ENCODE results near the gene GIPC2.

The GIPC2 gene

DNA sequence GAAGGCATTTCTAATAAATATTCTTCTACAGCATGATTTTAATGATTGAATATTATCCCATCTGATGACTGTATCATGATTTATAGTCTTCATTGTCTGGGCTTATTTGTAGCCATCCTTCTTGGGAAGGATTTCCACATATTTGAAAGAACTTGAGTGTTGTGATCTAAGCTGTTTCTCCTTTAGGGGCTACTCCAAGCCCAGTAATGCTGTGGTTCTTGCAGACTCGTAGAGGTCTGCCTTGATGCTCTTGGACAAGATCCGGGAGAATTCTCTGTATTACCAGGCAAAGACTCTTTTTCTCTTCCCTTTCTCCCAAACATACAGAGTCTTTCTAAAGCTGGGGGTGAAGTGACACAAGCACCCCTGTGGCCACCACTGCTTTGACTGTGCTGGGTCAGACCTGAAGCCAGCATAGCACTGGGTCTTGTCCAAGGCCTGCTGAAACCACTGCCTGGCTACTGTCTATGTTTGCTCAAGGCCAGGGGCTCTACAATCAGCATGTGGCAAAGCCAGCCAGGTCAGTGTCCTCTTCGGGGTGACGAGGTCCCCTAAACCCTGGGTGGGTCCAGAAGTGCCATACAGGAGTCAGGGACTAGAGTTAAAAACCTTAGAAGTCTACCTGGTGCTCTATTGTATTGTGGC is 107.4 kb downstream of the GIPC2 start:
- no peak for DNase-seq

DNA sequence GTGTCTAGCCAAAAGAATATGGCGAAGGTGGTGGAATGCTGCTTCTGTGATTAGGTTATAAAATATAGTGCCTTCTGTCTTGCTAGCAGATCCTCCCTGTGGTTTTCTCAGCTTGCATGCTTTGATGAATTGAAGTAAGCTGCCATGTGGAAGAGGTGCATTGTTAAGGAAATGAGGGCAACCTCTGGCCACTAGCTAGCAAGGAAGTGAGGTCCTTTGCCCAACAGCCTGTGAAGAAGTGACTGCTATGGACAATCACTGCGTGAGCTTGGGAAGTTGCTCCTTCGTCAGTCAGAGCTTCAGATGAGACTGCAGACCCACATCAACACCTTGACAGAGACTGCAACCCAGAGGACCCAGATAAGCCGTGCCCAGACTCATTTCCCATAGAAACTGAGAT is 109.4 kb downstream of the GIPC2 start:
- DNase-seq = no peak

DNA sequence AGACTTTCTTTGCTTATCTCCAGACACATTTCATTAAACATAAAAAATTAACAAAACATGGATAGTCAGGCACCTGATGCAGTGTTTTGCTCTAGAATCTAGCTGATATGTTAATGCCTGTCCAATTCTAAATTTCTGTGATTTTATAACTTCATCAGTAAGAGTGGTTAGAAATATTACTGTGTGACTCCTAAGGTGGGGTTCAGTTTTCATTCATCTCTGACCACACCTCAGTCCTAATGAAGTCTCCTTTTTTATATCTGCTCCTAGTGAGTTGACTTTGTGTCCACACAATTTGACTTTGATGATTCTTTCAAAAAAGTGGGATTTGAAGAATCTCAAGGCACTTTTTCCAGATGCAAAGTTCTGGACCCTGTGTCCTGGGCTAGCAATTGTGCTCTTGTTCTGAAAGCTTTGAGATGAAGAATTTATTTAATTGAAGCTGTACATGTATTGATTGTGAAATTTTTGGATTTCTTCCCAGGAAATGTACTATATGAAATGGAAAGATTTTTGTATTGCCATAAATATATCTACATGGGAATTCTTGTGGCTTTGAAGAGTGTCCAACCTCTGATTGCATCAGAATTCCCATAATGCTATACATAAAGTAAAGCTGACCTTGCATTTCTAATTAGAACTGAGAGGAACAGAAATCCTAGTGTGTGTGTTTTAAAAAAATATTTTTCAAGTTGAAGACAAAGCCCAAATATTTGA is 111.2 kb downstream of the GIPC2 start:
- DNase-seq = no peak

DNA sequence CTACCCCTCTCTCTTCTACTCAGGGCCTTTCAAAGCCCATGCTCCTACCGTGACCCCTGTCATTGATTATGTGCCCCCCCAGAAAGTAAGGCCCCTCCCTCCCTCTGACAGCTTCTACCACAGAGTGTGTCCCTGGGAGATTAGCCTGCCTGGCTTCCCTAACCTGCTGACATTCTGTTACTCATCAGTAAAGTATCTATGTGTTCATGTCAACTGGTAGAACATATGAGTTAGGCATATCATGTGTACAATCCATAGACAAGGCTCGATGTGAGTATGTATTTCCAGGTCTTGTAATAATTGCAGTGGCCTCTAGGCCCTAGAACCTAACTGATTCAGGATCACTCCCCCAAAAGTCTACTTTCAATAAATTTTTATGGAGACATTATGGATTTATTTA is 120.0 kb downstream of the GIPC2 start:
- DNase-seq = no peak

DNA sequence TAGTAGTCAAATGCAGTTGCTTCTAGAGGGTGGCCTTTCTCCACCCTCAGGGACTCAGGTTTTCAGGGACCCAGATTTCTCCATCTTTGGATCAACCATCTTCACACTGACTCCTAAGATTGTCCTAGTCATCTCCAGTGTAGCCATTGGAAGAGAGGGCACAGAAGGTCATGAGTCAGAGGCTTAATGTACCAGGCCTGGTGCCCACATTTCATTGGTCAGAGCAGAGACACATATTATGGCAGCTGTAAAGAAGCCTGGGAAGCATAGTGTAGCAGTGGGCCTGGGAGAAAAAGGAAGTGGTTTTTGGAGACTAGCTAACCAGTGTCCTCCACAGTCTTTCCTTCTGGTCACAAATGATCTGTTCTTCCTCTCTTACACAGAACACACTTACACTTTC is 122.5 kb downstream of the GIPC2 start:
- DNase-seq = no peak

DNA sequence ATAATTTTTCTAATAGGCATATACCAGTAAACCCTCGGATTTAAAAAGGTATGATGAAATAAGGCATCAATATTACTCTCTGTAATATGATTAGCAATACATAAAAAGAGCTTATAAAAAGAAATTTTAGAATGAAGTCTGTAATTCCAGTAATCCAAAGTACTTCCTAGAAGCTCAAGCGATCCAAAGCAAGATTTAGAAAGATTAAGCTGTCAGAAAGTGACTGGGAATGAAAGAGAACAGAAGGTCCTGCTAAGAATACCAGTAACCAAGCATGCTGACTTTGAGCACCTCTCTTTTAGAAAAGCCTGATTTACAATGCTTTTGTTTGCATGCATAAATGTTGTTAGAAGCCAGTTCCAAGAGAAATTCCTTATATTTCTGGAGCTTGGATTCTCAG is 125.1 kb downstream of the GIPC2 start:
- no peak for DNase-seq

DNA sequence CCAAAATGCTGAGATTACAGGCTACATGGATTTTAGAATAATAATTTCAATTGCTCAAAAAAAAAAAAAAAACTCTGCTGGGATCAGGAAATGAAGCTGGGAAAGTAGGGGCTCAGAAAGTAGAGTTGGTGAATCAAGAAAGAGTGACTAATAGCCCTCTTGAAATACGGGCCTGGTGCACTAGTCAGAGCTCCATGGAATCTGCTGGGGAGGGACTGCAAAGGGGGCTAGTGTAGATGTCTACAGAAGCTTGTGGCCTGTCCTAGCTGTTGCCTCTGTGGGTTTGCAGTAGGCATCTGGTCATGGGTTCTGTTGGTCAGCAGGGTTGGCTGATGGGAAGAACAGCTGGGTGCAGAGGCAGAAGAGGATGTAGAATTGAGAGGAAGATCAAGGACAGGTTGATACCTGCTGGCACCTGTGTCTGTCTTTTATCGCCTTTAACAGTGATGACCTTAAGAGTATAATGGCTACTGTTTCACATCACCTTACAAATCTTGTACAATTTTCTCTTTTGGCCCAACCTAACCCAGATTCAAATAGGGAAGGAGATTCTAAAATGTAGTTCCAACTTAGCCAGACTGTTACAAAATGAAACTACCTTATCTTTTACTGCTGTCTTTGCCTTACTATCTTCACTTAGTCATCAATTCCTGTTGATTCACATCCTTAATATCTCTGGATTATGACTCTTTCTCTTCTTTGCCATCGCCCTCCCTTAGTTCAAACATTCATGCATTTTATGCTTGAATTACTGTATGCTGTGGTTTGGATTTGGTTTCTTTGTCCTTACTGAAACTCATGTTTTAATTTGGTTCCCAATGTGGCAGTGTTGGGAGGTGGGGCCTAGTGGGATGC is 126.2 kb downstream of the GIPC2 start:
- DNase-seq = no peak

DNA sequence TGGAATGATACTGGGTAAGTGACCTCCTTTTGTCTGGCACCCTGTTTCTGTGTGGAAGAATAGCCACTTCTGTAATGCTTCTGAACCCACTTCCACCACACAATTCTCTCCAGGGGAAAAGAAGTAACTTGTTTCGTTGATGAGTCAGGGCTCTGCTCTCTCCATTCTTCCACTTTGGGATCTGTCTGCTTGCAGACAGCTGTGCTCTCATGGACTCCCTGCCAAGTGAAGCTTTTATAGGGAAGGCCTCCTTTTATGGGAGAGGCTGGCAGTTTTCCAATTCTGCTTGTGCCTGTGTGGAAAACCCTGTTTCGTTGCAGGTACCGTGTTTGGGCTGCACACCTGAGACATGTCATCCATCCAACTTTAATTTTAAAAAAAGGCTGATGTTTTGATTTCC is 130.7 kb downstream of the GIPC2 start:
- DNase-seq = no peak

DNA sequence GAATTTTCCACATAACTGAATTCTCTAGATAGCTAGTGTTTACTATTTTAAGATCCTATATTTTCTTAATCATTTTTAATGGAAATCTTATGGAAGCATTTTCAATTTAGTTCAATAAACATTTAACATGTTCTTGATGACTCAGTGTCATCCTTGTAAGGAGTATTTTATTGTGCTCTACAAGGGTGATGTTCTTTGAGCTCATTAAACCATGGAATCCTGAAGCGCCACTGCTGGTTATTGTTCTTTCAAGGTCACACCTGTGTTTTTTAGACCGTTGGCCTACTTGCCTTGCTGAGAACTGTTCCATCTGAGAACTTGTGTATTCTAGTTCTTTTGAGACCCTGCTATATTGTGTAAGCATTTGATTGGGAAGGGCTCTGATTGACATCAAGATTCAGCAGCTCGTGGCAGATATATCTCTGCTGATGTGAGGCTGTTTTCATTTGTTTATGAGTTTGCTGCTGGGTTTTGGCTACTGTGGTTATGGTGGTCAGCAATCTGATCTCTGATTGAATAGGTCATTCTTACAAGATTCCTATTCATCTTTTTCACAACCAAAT is 132.0 kb downstream of the GIPC2 start:
- no peak for DNase-seq

DNA sequence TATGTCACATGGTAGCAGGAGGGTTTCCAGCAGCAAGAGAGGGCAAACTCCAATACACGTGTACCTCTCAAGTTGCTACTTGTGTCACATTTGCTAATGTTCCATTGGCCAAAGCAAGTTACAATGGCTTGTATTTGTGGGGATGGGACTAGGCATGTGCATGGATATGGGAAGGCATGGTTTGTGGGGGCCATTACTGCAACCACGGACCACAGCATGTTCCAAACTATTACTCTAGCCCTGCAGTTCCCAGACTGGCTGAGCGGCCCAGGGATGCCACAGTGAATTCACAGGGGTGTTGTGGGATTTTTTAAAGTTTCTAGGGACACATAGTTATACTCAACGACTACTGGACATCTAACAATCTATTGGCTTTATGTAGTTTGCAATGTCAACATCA is 133.1 kb downstream of the GIPC2 start:
- DNase-seq = no peak

DNA sequence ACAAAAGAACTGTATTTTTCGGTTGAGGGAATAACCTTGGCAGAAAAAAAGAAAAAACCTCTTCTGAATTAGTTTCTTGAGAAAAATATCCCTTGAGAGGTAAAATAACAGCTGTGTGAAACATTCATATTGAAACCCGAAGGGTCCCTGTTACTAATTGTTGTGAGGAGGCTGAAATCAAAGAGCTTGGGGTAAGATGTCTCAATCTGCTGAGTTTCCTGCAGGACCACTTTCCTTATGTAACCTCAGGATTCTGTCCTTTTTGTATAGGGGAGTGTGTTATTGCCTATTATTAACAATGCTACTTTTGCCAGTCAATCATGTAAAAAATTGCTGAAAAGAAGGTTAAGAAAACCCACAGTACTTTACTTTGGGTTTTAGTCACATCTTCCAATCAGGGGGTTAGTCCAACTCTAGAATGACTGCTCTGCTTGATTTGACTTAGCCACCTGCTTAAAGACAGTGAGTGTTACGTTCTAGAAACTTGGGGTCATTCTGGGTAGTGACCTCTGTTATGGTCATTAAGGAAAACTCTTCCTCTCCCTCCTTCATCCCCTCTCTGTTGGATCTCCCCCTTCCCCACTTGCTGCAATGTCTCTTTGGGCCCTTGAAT is 138.8 kb downstream of the GIPC2 start:
- DNase-seq = no peak

All from NCI-H1417 treated with DMSO at 0.1 percent for 48 hours (cell line).